ENCODE measurements around the gene PGGT1B. TPM values are rescaled to one million over a fixed set of nuclear protein-coding genes. Genes with fewer than 3 reads are reported as not detected.

PGGT1B gene
- total and polyA plus RNA-seq, 12 donors = 2.6 to 61.4 (median 29.0) TPM

DNA sequence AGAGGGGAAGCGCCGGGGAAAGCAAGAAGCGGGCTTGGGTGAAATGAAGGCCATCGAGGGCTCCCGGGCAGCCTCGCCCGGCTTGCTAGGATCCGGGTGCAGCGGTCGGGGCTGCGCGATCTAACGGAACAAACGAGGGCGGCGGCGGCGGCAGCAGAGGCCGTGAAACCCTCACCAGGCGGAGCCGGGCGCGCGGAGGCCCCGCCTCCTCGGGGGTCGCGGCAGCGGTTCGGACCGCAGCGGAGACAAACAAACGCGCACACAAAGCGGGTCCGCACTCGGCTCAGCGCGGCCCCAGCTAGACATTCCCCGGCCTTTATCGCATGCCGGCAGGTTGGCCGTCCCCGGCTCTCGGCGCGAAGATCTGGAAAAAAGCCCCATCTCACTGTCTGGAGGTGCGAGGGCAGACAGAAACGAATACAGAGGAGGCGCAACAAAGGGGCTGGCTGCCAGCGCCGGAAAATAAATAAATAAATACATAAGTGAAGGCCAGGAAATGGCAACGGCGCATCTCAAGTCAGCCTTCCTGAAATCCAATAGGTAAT lies 82.4 kb downstream of the PGGT1B start:
- 1 to 2% (median 2%) methylated on average over 19 to 54 of the region's 54 CpGs for WGBS, 4 donors
- DNase-seq = peak in 3 of 7 donors; percentile 16 to 24 (median 17)
- peaks cover 11 to 12% of the 10 kb centered on the region in 2 donors for H3K4me1 ChIP-seq (replicated peaks in 1 of 2)
- intact Hi-C loops (cut with DNase I) = no loop called here
- no peak overlapping the region for H3K27ac ChIP-seq
- peaks cover 44% of the 10 kb centered on the region for H3K27me3 ChIP-seq
- H3K4me3 ChIP-seq = peak overlapping the region in 2 of 4 donors; percentile 45 to 55
- H3K9me3 ChIP-seq (replicated peaks in 1 of 3) = no peaks in the 10 kb centered on the region
- no peaks in the 10 kb centered on the region for H3K36me3 ChIP-seq (replicated peaks in 1 of 2)
- TF ChIP-seq, protein P1, sequence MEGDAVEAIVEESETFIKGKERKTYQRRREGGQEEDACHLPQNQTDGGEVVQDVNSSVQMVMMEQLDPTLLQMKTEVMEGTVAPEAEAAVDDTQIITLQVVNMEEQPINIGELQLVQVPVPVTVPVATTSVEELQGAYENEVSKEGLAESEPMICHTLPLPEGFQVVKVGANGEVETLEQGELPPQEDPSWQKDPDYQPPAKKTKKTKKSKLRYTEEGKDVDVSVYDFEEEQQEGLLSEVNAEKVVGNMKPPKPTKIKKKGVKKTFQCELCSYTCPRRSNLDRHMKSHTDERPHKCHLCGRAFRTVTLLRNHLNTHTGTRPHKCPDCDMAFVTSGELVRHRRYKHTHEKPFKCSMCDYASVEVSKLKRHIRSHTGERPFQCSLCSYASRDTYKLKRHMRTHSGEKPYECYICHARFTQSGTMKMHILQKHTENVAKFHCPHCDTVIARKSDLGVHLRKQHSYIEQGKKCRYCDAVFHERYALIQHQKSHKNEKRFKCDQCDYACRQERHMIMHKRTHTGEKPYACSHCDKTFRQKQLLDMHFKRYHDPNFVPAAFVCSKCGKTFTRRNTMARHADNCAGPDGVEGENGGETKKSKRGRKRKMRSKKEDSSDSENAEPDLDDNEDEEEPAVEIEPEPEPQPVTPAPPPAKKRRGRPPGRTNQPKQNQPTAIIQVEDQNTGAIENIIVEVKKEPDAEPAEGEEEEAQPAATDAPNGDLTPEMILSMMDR (IDR thresholded peaks at IDR 0.05) = no peak
- TF ChIP-seq POLR2A (IDR thresholded peaks at IDR 0.05) = no peak

DNA sequence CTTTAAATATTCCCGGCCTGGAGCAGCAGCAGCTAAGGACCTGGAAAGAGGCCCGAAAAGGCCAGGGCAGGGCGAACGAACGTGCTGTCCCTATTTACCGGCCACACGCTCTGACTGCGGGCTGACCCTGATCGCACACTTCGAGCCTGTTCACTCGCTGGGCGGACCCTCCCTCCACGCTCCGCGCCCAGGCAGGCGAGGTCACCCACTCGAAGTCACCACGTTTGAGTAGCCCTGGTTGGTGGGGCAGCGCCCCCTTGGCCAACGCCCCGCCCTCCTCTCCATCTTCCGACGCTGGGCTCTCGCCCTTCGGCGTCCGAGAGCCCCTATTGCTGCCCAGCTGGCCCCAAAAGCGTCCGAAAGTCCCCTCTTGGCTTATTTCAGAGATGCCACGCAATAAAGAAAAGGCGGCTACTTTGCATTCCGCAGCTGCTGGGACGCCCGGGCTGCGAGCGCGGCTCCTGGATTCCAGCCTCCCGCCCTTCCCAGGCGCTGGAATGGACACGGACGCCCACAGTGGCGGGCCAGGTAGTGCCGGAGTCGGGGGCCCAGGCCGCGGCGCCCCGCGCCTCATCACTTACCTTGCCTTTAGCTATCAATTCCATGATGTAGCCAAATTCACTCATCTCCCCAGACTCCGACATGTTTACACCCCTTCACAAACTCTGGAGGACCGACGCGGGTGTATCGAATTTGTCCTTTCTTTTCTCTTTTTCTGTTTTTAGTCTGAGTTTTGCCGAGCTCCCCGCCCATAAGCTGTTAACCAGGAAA lies 83.1 kb downstream of the PGGT1B start:
- intact Hi-C loops (cut with DNase I) = no loop called here

DNA sequence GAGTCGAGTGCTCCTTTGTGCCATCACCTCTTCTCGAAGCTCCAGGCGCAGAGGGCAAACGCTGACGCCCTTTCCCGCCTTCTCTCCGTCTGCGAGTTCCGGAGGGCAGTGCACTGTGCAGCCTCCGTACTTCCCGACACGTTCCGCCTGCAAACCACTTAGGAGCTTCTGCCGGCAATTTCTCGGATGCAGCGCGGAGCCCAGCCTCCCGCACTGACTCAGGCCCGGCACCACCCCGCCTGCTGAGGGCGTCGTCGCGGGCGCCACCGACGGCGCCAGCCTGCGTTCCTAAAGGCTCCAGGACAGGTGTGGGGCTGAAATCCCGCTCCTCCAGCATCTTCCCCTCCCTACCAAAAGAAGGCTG lies 83.7 kb downstream of the PGGT1B start:
- Histone ChIP-seq H3K9me3 (replicated peaks in 1 of 3) (no peaks in the 10 kb centered on the region), H3K4me3 (peak overlapping the region in 1 of 4 donors; percentile 55), H3K36me3 (replicated peaks in 1 of 2) (no peaks in the 10 kb centered on the region), H3K27ac (no peak overlapping the region), H3K27me3 (peaks cover 44% of the 10 kb centered on the region), H3K4me1 (replicated peaks in 1 of 2) (peaks cover 11 to 12% of the 10 kb centered on the region in 2 donors)
- intact Hi-C loops (cut with DNase I) = no loop called here
- TF ChIP-seq POLR2A (IDR thresholded peaks at IDR 0.05) = no peak
- no peak for DNase-seq
- WGBS, 4 donors = 39 to 78% (median 45%) methylated on average over 15 to 30 of the region's 30 CpGs

More for the DNA sequence above, 83.1 kb downstream of the PGGT1B start:
- Histone ChIP-seq H3K4me1 (replicated peaks in 1 of 2) (peaks cover 11 to 12% of the 10 kb centered on the region in 2 donors), H3K27me3 (peaks cover 44% of the 10 kb centered on the region), H3K9me3 (replicated peaks in 1 of 3) (no peaks in the 10 kb centered on the region), H3K27ac (no peak overlapping the region), H3K36me3 (replicated peaks in 1 of 2) (no peaks in the 10 kb centered on the region), H3K4me3 (peak overlapping the region in 2 of 4 donors; percentile 45 to 55)
- 4 to 5% (median 4%) methylated on average over 35 to 56 of the region's 56 CpGs for WGBS, 4 donors
- DNase-seq = peak in 1 of 7 donors; percentile 20
- TF ChIP-seq, protein P1 (IDR thresholded peaks at IDR 0.05) = no peak
- TF ChIP-seq POLR2A (IDR thresholded peaks at IDR 0.05) = no peak

DNA sequence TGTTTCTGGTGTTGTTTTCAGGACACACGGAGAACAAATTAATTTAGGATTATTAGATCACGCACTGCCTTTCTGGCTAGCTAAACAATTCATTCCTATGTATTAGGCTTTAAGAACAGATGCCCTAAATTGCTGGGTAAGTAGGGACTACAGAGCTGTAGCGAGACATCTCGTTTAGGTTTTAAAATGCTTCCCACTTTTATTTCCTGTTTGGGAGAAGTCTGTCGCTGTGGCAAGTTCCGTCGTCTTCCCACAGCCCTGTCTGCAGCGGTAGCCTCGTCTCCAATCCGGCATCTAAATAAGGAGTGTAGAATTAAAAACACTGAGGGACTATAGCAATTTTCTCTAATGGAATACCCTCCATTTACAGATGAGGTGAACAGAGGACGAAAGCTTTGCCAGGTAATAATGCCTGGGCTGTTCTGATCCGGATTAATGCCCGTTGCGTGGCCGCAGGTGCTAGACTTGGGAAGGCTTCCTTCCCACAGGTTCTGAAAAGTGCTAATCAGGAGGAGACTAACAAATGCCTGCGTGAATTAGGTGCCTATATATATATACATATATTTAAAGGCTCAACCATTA lies 91.7 kb downstream of the PGGT1B start:
- peaks cover 6% of the 10 kb centered on the region for H3K27me3 ChIP-seq
- intact Hi-C loops (cut with DNase I) = no loop called here
- no peaks in the 10 kb centered on the region for H3K9me3 ChIP-seq (replicated peaks in 1 of 3)
- peaks cover 0 to 15% of the 10 kb centered on the region in 2 donors for H3K4me1 ChIP-seq (replicated peaks in 1 of 2)
- peak overlapping the region in 1 of 4 donors; percentile 80 for H3K4me3 ChIP-seq
- WGBS, 4 donors = 31 to 49% (median 40%) methylated on average over 16 of the region's 16 CpGs
- H3K27ac ChIP-seq = no peak overlapping the region
- H3K36me3 ChIP-seq (replicated peaks in 1 of 2) = no peaks in the 10 kb centered on the region
- DNase-seq = no peak
- TF ChIP-seq, protein P1 (IDR thresholded peaks at IDR 0.05) = no peak
- no peak for TF ChIP-seq POLR2A (IDR thresholded peaks at IDR 0.05)
